ENCODE measurements around the gene GRID2.

GRCh38 chr4:93063325-93063724, 759.6 kb downstream of the GRID2 start:
- TF ChIP-seq CTCF (IDR thresholded peaks at IDR 0.05) (no peak), POLR2A (IDR thresholded peaks at IDR 0.05) (no peak)
